GM21529 (cell line): ENCODE measurements around the gene EIF2S2.
"Not testable (repeated sequence)": the region's sequence is repeated elsewhere in the genome, so short reads cannot be mapped to it uniquely, and the experiment has no call there.

Experiments used
- ATAC-seq: cut with Tn5 transposase; IDR thresholded peaks from one replicate; pipeline ENCODE4 v1.9.1; 2021; ENCODE audit not compliant: unreplicated experiment

Gene EIF2S2

GRCh38 chr20:34111702-34112599 lies at the start of gene EIF2S2:
EIF2S2 (minus strand) TSS chr20:34112243; CDS start chr20:34112110, 133 bp downstream.
- peak; percentile 86 for ATAC-seq

- ATAC-seq: not testable (repeated sequence)
These were observed 45.7 kb upstream of the EIF2S2 start for GRCh38 chr20:34157697-34158096.

- no peak for ATAC-seq
These were observed 43.8 kb upstream of the EIF2S2 start for GRCh38 chr20:34155836-34156235.

- not testable (repeated sequence) for ATAC-seq
These were observed 41.1 kb upstream of the EIF2S2 start for GRCh38 chr20:34153169-34153568.

- ATAC-seq: not testable (repeated sequence)
These were observed 40.0 kb upstream of the EIF2S2 start for GRCh38 chr20:34152073-34152472.

GRCh38 chr20:34150306-34151000 lies 38.4 kb upstream of the EIF2S2 start:
- no peak for ATAC-seq

GRCh38 chr20:34145280-34145819 lies 33.3 kb upstream of the EIF2S2 start:
- ATAC-seq: no peak

- ATAC-seq: no peak
These were observed 31.9 kb upstream of the EIF2S2 start for GRCh38 chr20:34143951-34144350.

GRCh38 chr20:34142121-34142520 lies 30.1 kb upstream of the EIF2S2 start:
- ATAC-seq: no peak

- no peak for ATAC-seq
These were observed 29.2 kb upstream of the EIF2S2 start for GRCh38 chr20:34141293-34141692.

- ATAC-seq: not testable (repeated sequence)
These were observed 23.7 kb upstream of the EIF2S2 start for GRCh38 chr20:34135525-34136275.

- not testable (repeated sequence) for ATAC-seq
These were observed 21.4 kb upstream of the EIF2S2 start for GRCh38 chr20:34133365-34133860.

- ATAC-seq: not testable (repeated sequence)
These were observed 20.9 kb upstream of the EIF2S2 start for GRCh38 chr20:34132943-34133342.

- not testable (repeated sequence) for ATAC-seq
These were observed 20.4 kb upstream of the EIF2S2 start for GRCh38 chr20:34132491-34132890.

- no peak for ATAC-seq
These were observed 19.4 kb upstream of the EIF2S2 start for GRCh38 chr20:34131491-34131890.

- ATAC-seq: no peak
These were observed 17.6 kb upstream of the EIF2S2 start for GRCh38 chr20:34129518-34130162.

- no peak for ATAC-seq
These were observed 15.7 kb upstream of the EIF2S2 start for GRCh38 chr20:34127792-34128191.

GRCh38 chr20:34124469-34125249 lies 12.6 kb upstream of the EIF2S2 start:
- peak; percentile 55 for ATAC-seq

- no peak for ATAC-seq
These were observed 11.3 kb upstream of the EIF2S2 start for GRCh38 chr20:34123309-34123708.
